MM.1S (cell line): ENCODE results near the gene PRX.

ENCODE experiments used
- CTCF ChIP-seq: fragments of 300-600 bp; sonication (generic); IDR thresholded peaks from 2 replicates; pipeline ENCODE4 v1.5.1; 2016; ENCODE audit warnings: antibody characterized with exemption, low read length, mixed read lengths
- EZH2 ChIP-seq: fragments of 300-600 bp; sonication (generic); optimal IDR thresholded peaks from 2 replicates; pipeline ENCODE3; 2017; ENCODE audit warnings: low read depth, mild to moderate bottlenecking, antibody characterized with exemption, low read length, mixed read lengths

- TF ChIP-seq CTCF (no peak), EZH2 (no peak)
These were observed 44.9 kb upstream of the PRX start for GRCh38 chr19:40457953-40458596.
